ENCODE results near the gene IFNAR1.

- TF ChIP-seq CTCF (IDR thresholded peaks at IDR 0.05; ENCODE audit: low read length) (no peak), EZH2 (optimal IDR thresholded peaks at IDR 0.05; ENCODE audit: low read depth, low read length) (no peak), EZH2phosphoT487 (IDR thresholded peaks at IDR 0.05; ENCODE audit: low read length) (no peak)
Measured at GRCh38 chr21:33383056-33383888, 58.5 kb downstream of the IFNAR1 start.
